ENCODE data around the gene MRPL43.

The MRPL43 gene

DNA sequence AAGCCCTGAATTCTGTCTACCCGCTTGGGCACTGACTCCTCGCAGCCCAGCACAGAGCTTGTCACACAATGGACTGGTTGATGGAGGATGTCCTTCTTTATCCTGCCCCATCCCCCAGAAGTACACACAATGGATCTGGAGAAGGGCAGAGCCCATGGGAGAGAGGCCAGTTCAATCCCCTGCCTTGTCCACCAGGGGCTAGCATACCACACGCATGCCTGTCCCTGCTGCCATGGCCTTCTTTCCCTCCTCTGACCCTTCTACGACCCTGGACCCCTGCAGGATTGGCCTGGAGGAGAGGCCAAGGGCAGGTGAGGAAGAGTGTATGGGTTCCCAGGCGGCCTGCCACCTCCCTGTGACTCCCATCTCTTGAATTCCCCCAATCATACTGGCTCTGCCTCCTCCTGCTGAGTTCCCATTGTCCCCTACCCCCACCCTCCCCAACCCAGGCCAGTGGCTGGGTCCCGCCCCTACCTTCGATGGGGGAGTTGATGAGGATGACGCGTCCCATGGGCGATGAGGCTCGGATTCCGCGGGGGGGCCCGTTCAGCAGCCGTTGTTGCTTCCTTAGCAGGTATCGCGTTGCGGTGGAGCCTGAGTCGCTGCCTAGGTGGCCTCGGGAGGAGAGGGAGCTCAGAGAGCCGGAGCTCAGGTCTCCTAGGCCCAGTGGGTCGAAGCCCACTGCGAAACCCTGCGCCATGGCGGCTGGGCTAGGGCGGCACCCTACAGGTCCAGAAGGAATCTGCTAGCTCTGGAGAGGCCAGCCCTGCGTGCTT is 42.4 kb upstream of the MRPL43 start:
- TF ChIP-seq TAF1 (IDR thresholded peaks at IDR 0.05; ENCODE audit: borderline replicate concordance, insufficient read depth, low read length) (no peak), REST (IDR thresholded peaks at IDR 0.05; ENCODE audit: insufficient read depth in 1 of 2, low read depth in 2 of 2, low read length in 2 of 2) (no peak), POLR2AphosphoS5 (IDR thresholded peaks at IDR 0.05; ENCODE audit: low read depth, low read length) (no peak), SIN3A (IDR thresholded peaks at IDR 0.05; ENCODE audit: borderline replicate concordance, insufficient read depth, low read length) (no peak), FOXP2 (optimal IDR thresholded peaks at IDR 0.05; ENCODE audit: borderline replicate concordance, extremely low read depth, extremely low read length, insufficient read depth) (no peak)

DNA sequence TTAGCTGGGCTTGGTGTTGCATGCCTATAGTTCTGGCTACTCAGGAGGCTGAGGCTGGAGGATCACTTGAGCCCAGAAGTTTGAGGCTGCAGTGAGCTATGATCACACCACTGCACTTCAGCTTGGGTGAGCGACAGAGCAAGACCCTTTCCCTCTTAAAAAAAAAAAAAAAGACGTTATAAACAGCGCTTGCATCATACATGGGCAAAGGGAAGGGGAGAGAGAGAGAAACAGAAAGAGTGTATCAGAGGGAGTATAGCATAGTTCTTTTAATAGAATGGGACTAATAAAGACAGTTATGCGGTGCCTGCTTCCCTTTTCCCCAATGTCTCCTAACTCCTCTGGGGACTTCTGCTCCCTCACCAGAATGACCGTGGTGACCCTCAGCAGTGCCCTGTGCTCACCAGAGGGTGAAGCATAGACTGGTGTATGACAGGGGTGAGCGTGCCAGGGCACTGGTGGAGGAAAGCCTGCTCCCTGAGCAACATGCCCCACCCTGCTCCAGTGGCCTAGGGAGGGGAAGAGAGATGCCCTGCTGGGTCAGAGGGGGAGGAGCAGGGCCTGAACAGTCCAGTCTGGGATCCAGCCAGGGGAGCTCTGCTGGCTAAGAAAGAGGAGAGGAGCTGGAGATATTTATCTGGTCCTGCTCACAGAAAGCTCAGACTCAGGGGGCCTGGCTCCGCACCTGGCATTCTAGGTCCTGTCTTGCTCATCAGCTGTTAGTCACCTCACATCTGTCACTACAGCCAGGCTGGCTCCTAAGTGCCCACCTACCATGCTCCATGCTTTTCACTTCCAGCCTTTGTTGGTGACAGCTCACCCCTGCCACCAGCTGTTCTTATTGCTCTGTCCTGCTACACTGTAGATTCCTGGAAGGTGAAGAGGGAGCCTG is 41.4 kb upstream of the MRPL43 start:
- no peak for TF ChIP-seq POLR2AphosphoS5 (IDR thresholded peaks at IDR 0.05; ENCODE audit: low read depth, low read length)
- TF ChIP-seq TAF1 (IDR thresholded peaks at IDR 0.05; ENCODE audit: borderline replicate concordance, insufficient read depth, low read length) = no peak
- TF ChIP-seq REST (IDR thresholded peaks at IDR 0.05; ENCODE audit: insufficient read depth in 1 of 2, low read depth in 2 of 2, low read length in 2 of 2) = no peak
- TF ChIP-seq SIN3A (IDR thresholded peaks at IDR 0.05; ENCODE audit: borderline replicate concordance, insufficient read depth, low read length) = no peak

- TF ChIP-seq REST (IDR thresholded peaks at IDR 0.05; ENCODE audit: insufficient read depth in 1 of 2, low read depth in 2 of 2, low read length in 2 of 2) (no peak), POLR2AphosphoS5 (IDR thresholded peaks at IDR 0.05; ENCODE audit: low read depth, low read length) (no peak), TAF1 (IDR thresholded peaks at IDR 0.05; ENCODE audit: borderline replicate concordance, insufficient read depth, low read length) (no peak), SIN3A (IDR thresholded peaks at IDR 0.05; ENCODE audit: borderline replicate concordance, insufficient read depth, low read length) (no peak), FOXP2 (optimal IDR thresholded peaks at IDR 0.05; ENCODE audit: borderline replicate concordance, extremely low read depth, extremely low read length, insufficient read depth) (no peak)
Observed at GRCh38 chr10:101027106-101027720, 39.9 kb upstream of the MRPL43 start.

- TF ChIP-seq POLR2AphosphoS5 (IDR thresholded peaks at IDR 0.05; ENCODE audit: low read depth, low read length) (no peak), TAF1 (IDR thresholded peaks at IDR 0.05; ENCODE audit: borderline replicate concordance, insufficient read depth, low read length) (no peak), SIN3A (IDR thresholded peaks at IDR 0.05; ENCODE audit: borderline replicate concordance, insufficient read depth, low read length) (no peak), FOXP2 (optimal IDR thresholded peaks at IDR 0.05; ENCODE audit: borderline replicate concordance, extremely low read depth, extremely low read length, insufficient read depth) (no peak), REST (IDR thresholded peaks at IDR 0.05; ENCODE audit: insufficient read depth in 1 of 2, low read depth in 2 of 2, low read length in 2 of 2) (no peak)
Observed at GRCh38 chr10:101022967-101023705, 35.8 kb upstream of the MRPL43 start.
